HK-2 (cell line): Measurements from ENCODE around the gene FHOD3.

Experiments used
- DNase-seq: peaks from one replicate; pipeline ENCODE4 v3.0.0-alpha.2; 2018; ENCODE audit not compliant: unreplicated experiment

The FHOD3 gene

GRCh38 chr18:36519358-36519757, 221.8 kb downstream of the FHOD3 start:
- peak; percentile 36 for DNase-seq

GRCh38 chr18:36522509-36522908, 225.0 kb downstream of the FHOD3 start:
- DNase-seq: no peak

- no peak for DNase-seq
These were observed 228.4 kb downstream of the FHOD3 start for GRCh38 chr18:36525913-36526312.

GRCh38 chr18:36526611-36527010, 229.1 kb downstream of the FHOD3 start:
- no peak for DNase-seq

GRCh38 chr18:36527051-36527450, 229.5 kb downstream of the FHOD3 start:
- no peak for DNase-seq

- no peak for DNase-seq
These were observed 230.4 kb downstream of the FHOD3 start for GRCh38 chr18:36527740-36528455.

- no peak for DNase-seq
These were observed 232.2 kb downstream of the FHOD3 start for GRCh38 chr18:36529747-36530146.

- DNase-seq: no peak
These were observed 233.3 kb downstream of the FHOD3 start for GRCh38 chr18:36530676-36531405.

GRCh38 chr18:36531636-36532035, 234.1 kb downstream of the FHOD3 start:
- DNase-seq: no peak

GRCh38 chr18:36532394-36532793, 234.9 kb downstream of the FHOD3 start:
- no peak for DNase-seq

- no peak for DNase-seq
These were observed 235.3 kb downstream of the FHOD3 start for GRCh38 chr18:36532815-36533214.

GRCh38 chr18:36533446-36534153, 236.1 kb downstream of the FHOD3 start:
- DNase-seq: no peak

GRCh38 chr18:36534154-36534688, 236.7 kb downstream of the FHOD3 start:
- DNase-seq: no peak

- DNase-seq: no peak
These were observed 237.9 kb downstream of the FHOD3 start for GRCh38 chr18:36535202-36535935.

GRCh38 chr18:36536426-36536825, 238.9 kb downstream of the FHOD3 start:
- no peak for DNase-seq

- DNase-seq: no peak
These were observed 239.8 kb downstream of the FHOD3 start for GRCh38 chr18:36537289-36537688.

- no peak for DNase-seq
These were observed 242.2 kb downstream of the FHOD3 start for GRCh38 chr18:36539674-36540231.

GRCh38 chr18:36543030-36543429, 245.5 kb downstream of the FHOD3 start:
- DNase-seq: no peak

- no peak for DNase-seq
These were observed 246.6 kb downstream of the FHOD3 start for GRCh38 chr18:36543991-36544725.

GRCh38 chr18:36545821-36546427, 248.4 kb downstream of the FHOD3 start:
- DNase-seq: no peak
